Neural cell (in vitro differentiated cells): ENCODE data around the gene TRIM2. TPM values are rescaled to one million over a fixed set of nuclear protein-coding genes. Genes with fewer than 3 reads are reported as not detected.

Experiments used
- H2AFZ ChIP-seq: fragments of 200-600, 300-800 bp; sonication (generic), shearing (Covaris generic); 2 replicates; pipeline ENCODE4 v1.6.0; 2014; ENCODE audit warnings: low read depth, mild to moderate bottlenecking, antibody characterized with exemption, low read length, moderate library complexity
- H3F3A ChIP-seq: fragments of 200-600 bp; shearing (Covaris generic); 2 replicates; pipeline ENCODE4 v1.6.1; 2016; ENCODE audit warnings: mild to moderate bottlenecking, moderate library complexity, mixed read lengths, antibody characterized with exemption, low read length; ENCODE audit not compliant: insufficient read depth, poor library complexity, severe bottlenecking
- H3K27ac ChIP-seq: fragments of 200-600, 300-800 bp; sonication (generic), shearing (Covaris generic); 2 replicates; pipeline ENCODE4 v1.5.1; 2014; ENCODE audit warnings: mild to moderate bottlenecking, low read length, moderate library complexity
- H3K27me3 ChIP-seq: fragments of 300-800, 200-600 bp; sonication (generic), shearing (Covaris generic); 2 replicates; pipeline ENCODE4 v1.6.0; 2014; ENCODE audit warnings: mild to moderate bottlenecking, low read depth, low read length, moderate library complexity; ENCODE audit not compliant: insufficient read depth
- H3K36me3 ChIP-seq: fragments of 300-800, 200-600 bp; sonication (generic), shearing (Covaris generic); 2 replicates; pipeline ENCODE4 v1.5.1; 2014; ENCODE audit warnings: mild to moderate bottlenecking, antibody characterized with exemption, low read length, moderate library complexity; ENCODE audit not compliant: insufficient read depth
- H3K4me2 ChIP-seq: fragments of 300-800, 200-600 bp; sonication (generic), shearing (Covaris generic); 2 replicates; pipeline ENCODE4 v1.6.0; 2014; ENCODE audit warnings: mild to moderate bottlenecking, low read length
- H3K4me3 ChIP-seq: fragments of 300-800, 200-600 bp; sonication (generic), shearing (Covaris generic); 2 replicates; pipeline ENCODE4 v1.5.1; 2014; ENCODE audit warnings: mild to moderate bottlenecking, low read length, moderate library complexity
- H3K79me2 ChIP-seq: fragments of 200-600 bp; shearing (Covaris generic); replicated peaks from 2 replicates; pipeline ENCODE4 v1.6.0; 2014; ENCODE audit warnings: mild to moderate bottlenecking, low read length, moderate library complexity; ENCODE audit not compliant: insufficient read depth
- H3K9ac ChIP-seq: fragments of 300-800, 200-600 bp; sonication (generic), shearing (Covaris generic); 2 replicates; pipeline ENCODE4 v1.6.1; 2016; ENCODE audit warnings: mild to moderate bottlenecking, low read length, mixed read lengths
- H3K9me2 ChIP-seq: fragments of 200-600 bp; shearing (Covaris generic); 2 replicates; pipeline ENCODE4 v1.6.1; 2016; ENCODE audit warnings: mild to moderate bottlenecking, low read length, mixed read lengths; ENCODE audit not compliant: insufficient read depth
- H3K9me3 ChIP-seq: fragments of 200-600, 300-800 bp; sonication (generic), shearing (Covaris generic); 2 replicates; pipeline ENCODE4 v1.6.1; 2016; ENCODE audit warnings: mild to moderate bottlenecking, mixed run types, low read length, moderate library complexity, mixed read lengths
- H4K20me1 ChIP-seq: fragments of 200-600 bp; shearing (Covaris generic); 2 replicates; pipeline ENCODE4 v1.6.1; 2016; ENCODE audit warnings: mild to moderate bottlenecking, mixed run types; ENCODE audit not compliant: insufficient read depth
- CTCF ChIP-seq: fragments of 450-650 bp; IDR thresholded peaks from 2 replicates; pipeline ENCODE4 v1.5.1; 2014; ENCODE audit warnings: antibody characterized with exemption, mild to moderate bottlenecking, moderate library complexity; ENCODE audit not compliant: poor library complexity, severe bottlenecking
- EP300 ChIP-seq: fragments of 450-650 bp; conservative IDR thresholded peaks from 2 replicates; pipeline ENCODE4 v1.6.1; 2014; ENCODE audit warnings: antibody characterized with exemption, mild to moderate bottlenecking, moderate library complexity; ENCODE audit not compliant: poor library complexity, severe bottlenecking
- EZH2 ChIP-seq: fragments of 200-600, 300-800 bp; shearing (Covaris generic), sonication (generic); IDR thresholded peaks from 2 replicates; pipeline ENCODE4 v1.6.1; 2014; ENCODE audit warnings: antibody characterized with exemption, low read length, borderline replicate concordance, mild to moderate bottlenecking; ENCODE audit not compliant: insufficient read depth, poor library complexity, severe bottlenecking
- MXI1 ChIP-seq: fragments of 450-650 bp; conservative IDR thresholded peaks from 2 replicates; pipeline ENCODE4 v1.6.1; 2014; ENCODE audit warnings: antibody characterized with exemption, mild to moderate bottlenecking; ENCODE audit not compliant: poor library complexity, severe bottlenecking
- POLR2AphosphoS5 ChIP-seq: IDR thresholded peaks from 2 replicates; pipeline ENCODE4 v1.6.1; 2012
- RAD21 ChIP-seq: fragments of 450-650 bp; conservative IDR thresholded peaks from 2 replicates; pipeline ENCODE4 v1.6.1; 2014; ENCODE audit warnings: antibody characterized with exemption, mild to moderate bottlenecking, moderate library complexity
- SMC3 ChIP-seq: fragments of 450-650 bp; conservative IDR thresholded peaks from 2 replicates; pipeline ENCODE4 v1.6.1; 2014; ENCODE audit warnings: antibody characterized with exemption, mild to moderate bottlenecking, moderate library complexity; ENCODE audit not compliant: poor library complexity
- TAF1 ChIP-seq: IDR thresholded peaks from 2 replicates; pipeline ENCODE4 v1.6.1; 2012; ENCODE audit warnings: low read depth
- polyA plus RNA-seq: library from polyadenylated mRNA; depleted of rRNA; stranded (reverse); fragments of >200 nt; gene quantifications from 2 replicates; pipeline ENCODE4 v1.2.3, GENCODE V29; 2014
- TF ChIP-seq, protein P1 (sequence below): IDR thresholded peaks from 2 replicates; pipeline ENCODE4 v1.6.1; 2012; ENCODE audit warnings: borderline replicate concordance

Gene TRIM2
- polyA plus RNA-seq, 1 donor from 2014 or later = 261 TPM

DNA sequence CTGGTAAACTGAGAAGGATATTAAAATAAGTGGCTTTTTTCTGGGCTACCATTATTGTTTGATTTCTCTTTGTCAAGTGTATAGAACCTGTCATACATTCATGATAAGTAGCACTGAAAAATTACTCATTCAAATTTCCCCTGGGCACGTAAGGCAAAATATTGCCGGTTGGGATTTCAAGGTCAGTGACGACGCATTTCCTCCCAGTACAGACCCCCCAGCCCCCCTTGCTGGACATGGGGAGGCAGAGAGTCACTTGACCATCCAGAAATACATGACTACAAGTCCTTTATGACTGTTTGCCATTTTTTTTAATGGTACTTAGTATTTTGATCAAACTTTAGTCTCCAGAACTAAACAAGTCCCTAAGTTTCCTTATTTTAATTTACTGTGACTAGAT lies 133.4 kb downstream of the TRIM2 start:
- Histone ChIP-seq H3K27ac (no peak overlapping the region), H3K9me3 (no peaks in the 10 kb centered on the region), H4K20me1 (no peaks in the 10 kb centered on the region), H3F3A (no peaks in the 10 kb centered on the region), H3K9ac (no peak overlapping the region), H3K9me2 (no peaks in the 10 kb centered on the region), H2AFZ (no peak overlapping the region), H3K27me3 (no peaks in the 10 kb centered on the region), H3K79me2 (peaks cover 4% of the 10 kb centered on the region), H3K4me3 (no peak overlapping the region), H3K4me2 (no peak overlapping the region), H3K36me3 (peaks cover 38% of the 10 kb centered on the region)
- TF ChIP-seq SMC3 (no peak), RAD21 (no peak)

- no peaks in the 10 kb centered on the region for H4K20me1 ChIP-seq
- H3K36me3 ChIP-seq = peaks cover 9% of the 10 kb centered on the region
- no peak overlapping the region for H3K9ac ChIP-seq
- no peak overlapping the region for H2AFZ ChIP-seq
- no peaks in the 10 kb centered on the region for H3K9me2 ChIP-seq
- no peaks in the 10 kb centered on the region for H3K9me3 ChIP-seq
- no peak overlapping the region for H3K4me3 ChIP-seq
- H3K79me2 ChIP-seq = peaks cover under 1% of the 10 kb centered on the region
- TF ChIP-seq CTCF = no peak
- H3K4me2 ChIP-seq = no peak overlapping the region
- H3F3A ChIP-seq = no peaks in the 10 kb centered on the region
- no peak overlapping the region for H3K27ac ChIP-seq
- H3K27me3 ChIP-seq = no peaks in the 10 kb centered on the region
Measured at GRCh38 chr4:153341575-153342090, 137.4 kb downstream of the TRIM2 start.

GRCh38 chr4:153342751-153343552 lies 138.7 kb downstream of the TRIM2 start:
- TF ChIP-seq, protein P1, sequence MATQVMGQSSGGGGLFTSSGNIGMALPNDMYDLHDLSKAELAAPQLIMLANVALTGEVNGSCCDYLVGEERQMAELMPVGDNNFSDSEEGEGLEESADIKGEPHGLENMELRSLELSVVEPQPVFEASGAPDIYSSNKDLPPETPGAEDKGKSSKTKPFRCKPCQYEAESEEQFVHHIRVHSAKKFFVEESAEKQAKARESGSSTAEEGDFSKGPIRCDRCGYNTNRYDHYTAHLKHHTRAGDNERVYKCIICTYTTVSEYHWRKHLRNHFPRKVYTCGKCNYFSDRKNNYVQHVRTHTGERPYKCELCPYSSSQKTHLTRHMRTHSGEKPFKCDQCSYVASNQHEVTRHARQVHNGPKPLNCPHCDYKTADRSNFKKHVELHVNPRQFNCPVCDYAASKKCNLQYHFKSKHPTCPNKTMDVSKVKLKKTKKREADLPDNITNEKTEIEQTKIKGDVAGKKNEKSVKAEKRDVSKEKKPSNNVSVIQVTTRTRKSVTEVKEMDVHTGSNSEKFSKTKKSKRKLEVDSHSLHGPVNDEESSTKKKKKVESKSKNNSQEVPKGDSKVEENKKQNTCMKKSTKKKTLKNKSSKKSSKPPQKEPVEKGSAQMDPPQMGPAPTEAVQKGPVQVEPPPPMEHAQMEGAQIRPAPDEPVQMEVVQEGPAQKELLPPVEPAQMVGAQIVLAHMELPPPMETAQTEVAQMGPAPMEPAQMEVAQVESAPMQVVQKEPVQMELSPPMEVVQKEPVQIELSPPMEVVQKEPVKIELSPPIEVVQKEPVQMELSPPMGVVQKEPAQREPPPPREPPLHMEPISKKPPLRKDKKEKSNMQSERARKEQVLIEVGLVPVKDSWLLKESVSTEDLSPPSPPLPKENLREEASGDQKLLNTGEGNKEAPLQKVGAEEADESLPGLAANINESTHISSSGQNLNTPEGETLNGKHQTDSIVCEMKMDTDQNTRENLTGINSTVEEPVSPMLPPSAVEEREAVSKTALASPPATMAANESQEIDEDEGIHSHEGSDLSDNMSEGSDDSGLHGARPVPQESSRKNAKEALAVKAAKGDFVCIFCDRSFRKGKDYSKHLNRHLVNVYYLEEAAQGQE = no peak
- TF ChIP-seq POLR2AphosphoS5 = no peak
- no peak for TF ChIP-seq EP300
- no peak for TF ChIP-seq EZH2
- no peak for TF ChIP-seq SMC3
- TF ChIP-seq CTCF = no peak
- no peak for TF ChIP-seq MXI1
- no peak for TF ChIP-seq TAF1
- no peak for TF ChIP-seq RAD21
- Histone ChIP-seq H3K27me3 (no peaks in the 10 kb centered on the region), H3K27ac (no peak overlapping the region)

More at GRCh38 chr4:153342751-153343552, 138.7 kb downstream of the TRIM2 start:
- H3K9me2 ChIP-seq = no peaks in the 10 kb centered on the region
- no peaks in the 10 kb centered on the region for H4K20me1 ChIP-seq
- H3K9ac ChIP-seq = no peak overlapping the region
- H3K36me3 ChIP-seq = peaks cover 6% of the 10 kb centered on the region
- peaks cover 9% of the 10 kb centered on the region for H3K79me2 ChIP-seq
- H3K9me3 ChIP-seq = no peaks in the 10 kb centered on the region
- no peak overlapping the region for H2AFZ ChIP-seq
- no peak overlapping the region for H3K4me2 ChIP-seq
- no peak overlapping the region for H3K4me3 ChIP-seq
- H3F3A ChIP-seq = no peaks in the 10 kb centered on the region
